SK-N-SH treated with all-trans-retinoic acid at 6 μM for 48 hours (cell line): Measurements from ENCODE around the gene RAP1GAP.

Source experiments
- ATAC-seq: fragments of 200-7000 bp; cut with Tn5 transposase; 3 replicates; pipeline ENCODE4 v1.9.1; 2020; ENCODE audit warnings: mild to moderate bottlenecking, moderate library complexity
- ARNTL ChIP-seq: fragments of 450-650 bp; formaldehyde crosslinking; IDR thresholded peaks from 2 replicates; pipeline ENCODE4 v1.5.0; 2020; ENCODE audit warnings: low read depth, mild to moderate bottlenecking, moderate library complexity, borderline replicate concordance
- BACH2 ChIP-seq: fragments of 250-450 bp; sonication (Bioruptor Pico); IDR thresholded peaks from 2 replicates; pipeline ENCODE4 v1.9.0; 2021; ENCODE audit warnings: mild to moderate bottlenecking, borderline replicate concordance
- CREB5 ChIP-seq: fragments of 250-450 bp; sonication (Bioruptor Pico); IDR thresholded peaks from 2 replicates; pipeline ENCODE4 v1.5.1; 2020; ENCODE audit warnings: low read depth, mild to moderate bottlenecking, moderate library complexity
- CSDC2 ChIP-seq: fragments of 250-450 bp; sonication (Bioruptor Pico); IDR thresholded peaks from 2 replicates; pipeline ENCODE4 v1.5.0; 2020; ENCODE audit warnings: mild to moderate bottlenecking, moderate library complexity
- ESRRG ChIP-seq: fragments of 250-450 bp; sonication (Bioruptor Pico); IDR thresholded peaks from 2 replicates; pipeline ENCODE4 v1.6.1; 2021; ENCODE audit warnings: mild to moderate bottlenecking
- GLIS3 ChIP-seq: fragments of 250-450 bp; sonication (Bioruptor Pico); IDR thresholded peaks from 2 replicates; pipeline ENCODE4 v1.5.0; 2020; ENCODE audit warnings: mild to moderate bottlenecking, moderate library complexity
- ISL1 ChIP-seq: fragments of 250-450 bp; sonication (Bioruptor Pico); IDR thresholded peaks from 2 replicates; pipeline ENCODE4 v2.1.2; 2022; ENCODE audit warnings: mild to moderate bottlenecking, moderate library complexity
- OSR1 ChIP-seq: fragments of 250-450 bp; sonication (Bioruptor Pico); IDR thresholded peaks from 2 replicates; pipeline ENCODE4 v1.8.0; 2022; ENCODE audit warnings: moderate library complexity, mild to moderate bottlenecking, inconsistent platforms
- PATZ1 ChIP-seq: fragments of 250-450 bp; sonication (Bioruptor Pico); IDR thresholded peaks from 2 replicates; pipeline ENCODE4 v1.8.0; 2020; ENCODE audit warnings: mild to moderate bottlenecking, moderate library complexity, borderline replicate concordance
- POU6F1 ChIP-seq: fragments of 250-450 bp; sonication (Bioruptor Pico); IDR thresholded peaks from 2 replicates; pipeline ENCODE4 v1.8.0; 2021; ENCODE audit warnings: low read depth, mild to moderate bottlenecking, moderate library complexity, borderline replicate concordance
- RARB ChIP-seq: fragments of 250-450 bp; sonication (Bioruptor Pico); IDR thresholded peaks from 2 replicates; pipeline ENCODE4 v1.8.0; 2021; ENCODE audit warnings: mild to moderate bottlenecking, moderate library complexity
- SNAI2 ChIP-seq: fragments of 250-450 bp; sonication (Bioruptor Pico); IDR thresholded peaks from 2 replicates; pipeline ENCODE4 v1.5.0; 2020; ENCODE audit warnings: mild to moderate bottlenecking, moderate library complexity
- TCF4 ChIP-seq: fragments of 250-450 bp; sonication (Bioruptor Pico); IDR thresholded peaks from 2 replicates; pipeline ENCODE4 v1.8.0; 2021; ENCODE audit warnings: mild to moderate bottlenecking, moderate library complexity, borderline replicate concordance
- TOX ChIP-seq: fragments of 250-450 bp; sonication (Bioruptor Pico); IDR thresholded peaks from 2 replicates; pipeline ENCODE4 v1.8.0; 2021; ENCODE audit warnings: mild to moderate bottlenecking, moderate library complexity, borderline replicate concordance
- ZC3H10 ChIP-seq: fragments of 250-450 bp; sonication (Bioruptor Pico); IDR thresholded peaks from 2 replicates; pipeline ENCODE4 v1.5.1; 2021; ENCODE audit warnings: mild to moderate bottlenecking, moderate library complexity
- ZFP3 ChIP-seq: fragments of 250-450 bp; sonication (Bioruptor Pico); IDR thresholded peaks from 2 replicates; pipeline ENCODE4 v1.5.0; 2020; ENCODE audit warnings: mild to moderate bottlenecking, moderate library complexity
- ZFP30 ChIP-seq: fragments of 450-650 bp; formaldehyde crosslinking; IDR thresholded peaks from 2 replicates; pipeline ENCODE4 v1.5.0; 2022; ENCODE audit warnings: mild to moderate bottlenecking, moderate library complexity
- ZNF565 ChIP-seq: fragments of 450-650 bp; formaldehyde crosslinking; conservative IDR thresholded peaks from 2 replicates; pipeline ENCODE4 v1.5.0; 2020; ENCODE audit warnings: low read depth, mild to moderate bottlenecking, moderate library complexity
- ZNF70 ChIP-seq: fragments of 450-650 bp; formaldehyde crosslinking; IDR thresholded peaks from 2 replicates; pipeline ENCODE4 v1.5.0; 2020; ENCODE audit warnings: mild to moderate bottlenecking, moderate library complexity
- ZNF8 ChIP-seq: fragments of 450-650 bp; formaldehyde crosslinking; IDR thresholded peaks from 2 replicates; pipeline ENCODE4 v1.5.0; 2020; ENCODE audit warnings: mild to moderate bottlenecking, moderate library complexity
- TF ChIP-seq, protein P1 (sequence below): fragments of 250-450 bp; sonication (Bioruptor Pico); IDR thresholded peaks from 2 replicates; pipeline ENCODE4 v1.5.1; 2021; ENCODE audit warnings: mild to moderate bottlenecking, moderate library complexity
- TF ChIP-seq, protein P2 (sequence below): fragments of 250-450 bp; sonication (Bioruptor Pico); IDR thresholded peaks from 2 replicates; pipeline ENCODE4 v1.5.0; 2020; ENCODE audit warnings: mild to moderate bottlenecking, moderate library complexity

RAP1GAP gene

DNA sequence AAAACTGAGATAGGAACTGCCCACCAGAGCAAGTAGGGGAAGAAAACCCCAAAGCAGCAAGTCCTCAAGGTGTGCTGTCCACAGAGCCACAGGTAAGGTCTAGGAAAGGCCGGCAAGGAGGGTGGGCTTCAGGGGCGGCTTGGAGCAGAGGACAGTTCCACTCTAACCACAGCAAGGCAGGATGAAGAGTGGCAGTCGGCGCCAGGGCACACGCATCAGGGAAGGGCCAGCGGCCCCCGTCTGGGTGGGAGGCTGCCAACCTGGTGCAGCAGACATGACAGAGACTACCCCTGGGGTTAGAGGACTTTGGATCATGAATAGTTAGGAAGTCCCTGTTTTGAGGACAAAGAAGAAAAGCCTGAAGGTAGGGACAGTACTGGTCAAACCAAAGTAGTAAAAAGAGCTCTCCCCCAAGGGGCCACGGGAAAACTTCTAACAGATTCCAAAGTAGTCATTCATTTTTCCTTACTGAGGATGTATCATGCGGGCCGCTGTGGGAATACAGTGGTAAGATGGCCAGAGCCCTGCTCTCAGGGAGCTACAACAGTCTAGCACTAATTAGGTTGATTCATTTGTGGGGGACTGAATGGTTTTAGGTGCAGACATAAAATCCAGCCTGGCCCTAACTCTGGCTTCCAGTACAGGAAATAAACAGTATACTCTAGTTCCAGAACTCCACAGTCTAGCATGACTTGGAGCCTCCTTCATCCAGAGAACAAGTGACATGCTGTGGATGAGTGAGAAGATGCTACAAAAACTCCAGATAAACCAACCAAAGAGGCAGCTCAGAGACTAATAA, 3.5 kb upstream of the RAP1GAP start:
- no peak for TF ChIP-seq ZFP3 (CRISPR knock-in tag)
- no peak for TF ChIP-seq TOX (CRISPR knock-in tag)
- no peak for TF ChIP-seq OSR1 (CRISPR knock-in tag)
- TF ChIP-seq GLIS3 (CRISPR knock-in tag), result no peak
- TF ChIP-seq, protein P1, sequence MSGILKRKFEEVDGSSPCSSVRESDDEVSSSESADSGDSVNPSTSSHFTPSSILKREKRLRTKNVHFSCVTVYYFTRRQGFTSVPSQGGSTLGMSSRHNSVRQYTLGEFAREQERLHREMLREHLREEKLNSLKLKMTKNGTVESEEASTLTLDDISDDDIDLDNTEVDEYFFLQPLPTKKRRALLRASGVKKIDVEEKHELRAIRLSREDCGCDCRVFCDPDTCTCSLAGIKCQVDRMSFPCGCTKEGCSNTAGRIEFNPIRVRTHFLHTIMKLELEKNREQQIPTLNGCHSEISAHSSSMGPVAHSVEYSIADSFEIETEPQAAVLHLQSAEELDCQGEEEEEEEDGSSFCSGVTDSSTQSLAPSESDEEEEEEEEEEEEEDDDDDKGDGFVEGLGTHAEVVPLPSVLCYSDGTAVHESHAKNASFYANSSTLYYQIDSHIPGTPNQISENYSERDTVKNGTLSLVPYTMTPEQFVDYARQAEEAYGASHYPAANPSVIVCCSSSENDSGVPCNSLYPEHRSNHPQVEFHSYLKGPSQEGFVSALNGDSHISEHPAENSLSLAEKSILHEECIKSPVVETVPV, result no peak
- TF ChIP-seq BACH2 (CRISPR knock-in tag), result no peak
- no peak for TF ChIP-seq TCF4 (CRISPR knock-in tag)
- ATAC-seq, result no peak; the same call in 1 of the 3 replicates

GRCh38 chr1:21671915-21672314, 2.8 kb upstream of the RAP1GAP start:
- no peak for ATAC-seq
- TF ChIP-seq OSR1 (CRISPR knock-in tag) (no peak), SNAI2 (CRISPR knock-in tag) (no peak), ZC3H10 (CRISPR knock-in tag) (no peak), ESRRG (CRISPR knock-in tag) (no peak), CREB5 (CRISPR knock-in tag) (no peak), ZFP3 (CRISPR knock-in tag) (no peak), TOX (CRISPR knock-in tag) (no peak), ZNF8 (CRISPR knock-in tag) (no peak), POU6F1 (CRISPR knock-in tag) (no peak), CSDC2 (CRISPR knock-in tag) (no peak), ARNTL (CRISPR knock-in tag) (no peak)

DNA sequence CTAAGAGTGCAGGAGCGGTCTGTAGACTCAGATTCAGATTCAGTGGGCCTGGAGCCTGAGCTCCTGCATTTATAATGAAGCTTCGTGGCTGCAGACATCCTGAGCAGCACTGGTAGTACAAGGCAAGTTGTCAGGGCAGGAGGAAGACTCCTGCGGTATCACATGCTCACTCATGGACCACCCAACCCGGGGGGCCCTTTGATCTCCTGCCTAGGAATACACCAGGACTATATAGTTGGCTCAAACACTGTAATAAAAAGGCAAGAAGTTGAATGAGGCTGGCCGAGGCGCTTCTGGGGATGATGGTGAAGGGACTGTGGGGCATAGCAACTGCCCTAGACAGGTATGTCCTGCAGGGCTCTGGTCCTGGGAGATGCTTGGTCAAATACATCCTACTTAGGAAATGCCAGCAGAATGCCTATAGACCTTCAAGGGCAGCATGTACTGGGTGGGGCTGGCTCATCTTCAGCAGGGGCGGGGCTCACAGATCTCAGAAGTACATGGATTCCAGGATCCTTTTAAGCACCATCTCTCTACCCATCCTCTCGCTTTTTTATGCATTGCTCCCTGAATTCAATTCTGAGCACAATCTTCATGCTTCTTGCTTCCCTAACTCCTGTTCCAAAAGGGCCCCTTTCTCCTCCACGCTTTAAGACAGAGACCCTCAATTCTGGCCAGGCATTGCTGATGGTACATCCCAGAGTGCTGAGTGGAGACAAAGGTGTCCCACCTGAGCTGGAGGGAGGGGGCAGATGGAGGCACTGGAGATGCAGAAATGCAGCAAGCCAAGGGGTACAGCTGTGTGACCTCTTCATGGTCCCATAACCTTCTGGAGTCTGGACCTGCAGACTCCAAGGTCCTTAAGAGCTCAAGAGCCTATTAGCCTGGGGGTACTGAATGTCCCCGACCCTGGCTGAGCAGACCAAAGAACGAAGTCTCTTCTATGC, 2.1 kb upstream of the RAP1GAP start:
- ATAC-seq, result no peak; the same call in 2 of the 3 replicates
- no peak for TF ChIP-seq RARB
- TF ChIP-seq ZFP3 (CRISPR knock-in tag), result no peak
- TF ChIP-seq PATZ1 (CRISPR knock-in tag), result no peak
- no peak for TF ChIP-seq ESRRG (CRISPR knock-in tag)
- TF ChIP-seq CSDC2 (CRISPR knock-in tag), result no peak
- no peak for TF ChIP-seq BACH2 (CRISPR knock-in tag)
- no peak for TF ChIP-seq CREB5 (CRISPR knock-in tag)
- TF ChIP-seq ZFP30 (CRISPR knock-in tag), result no peak
- TF ChIP-seq ISL1 (CRISPR knock-in tag), result no peak
- no peak for TF ChIP-seq OSR1 (CRISPR knock-in tag)
- TF ChIP-seq, protein P2, sequence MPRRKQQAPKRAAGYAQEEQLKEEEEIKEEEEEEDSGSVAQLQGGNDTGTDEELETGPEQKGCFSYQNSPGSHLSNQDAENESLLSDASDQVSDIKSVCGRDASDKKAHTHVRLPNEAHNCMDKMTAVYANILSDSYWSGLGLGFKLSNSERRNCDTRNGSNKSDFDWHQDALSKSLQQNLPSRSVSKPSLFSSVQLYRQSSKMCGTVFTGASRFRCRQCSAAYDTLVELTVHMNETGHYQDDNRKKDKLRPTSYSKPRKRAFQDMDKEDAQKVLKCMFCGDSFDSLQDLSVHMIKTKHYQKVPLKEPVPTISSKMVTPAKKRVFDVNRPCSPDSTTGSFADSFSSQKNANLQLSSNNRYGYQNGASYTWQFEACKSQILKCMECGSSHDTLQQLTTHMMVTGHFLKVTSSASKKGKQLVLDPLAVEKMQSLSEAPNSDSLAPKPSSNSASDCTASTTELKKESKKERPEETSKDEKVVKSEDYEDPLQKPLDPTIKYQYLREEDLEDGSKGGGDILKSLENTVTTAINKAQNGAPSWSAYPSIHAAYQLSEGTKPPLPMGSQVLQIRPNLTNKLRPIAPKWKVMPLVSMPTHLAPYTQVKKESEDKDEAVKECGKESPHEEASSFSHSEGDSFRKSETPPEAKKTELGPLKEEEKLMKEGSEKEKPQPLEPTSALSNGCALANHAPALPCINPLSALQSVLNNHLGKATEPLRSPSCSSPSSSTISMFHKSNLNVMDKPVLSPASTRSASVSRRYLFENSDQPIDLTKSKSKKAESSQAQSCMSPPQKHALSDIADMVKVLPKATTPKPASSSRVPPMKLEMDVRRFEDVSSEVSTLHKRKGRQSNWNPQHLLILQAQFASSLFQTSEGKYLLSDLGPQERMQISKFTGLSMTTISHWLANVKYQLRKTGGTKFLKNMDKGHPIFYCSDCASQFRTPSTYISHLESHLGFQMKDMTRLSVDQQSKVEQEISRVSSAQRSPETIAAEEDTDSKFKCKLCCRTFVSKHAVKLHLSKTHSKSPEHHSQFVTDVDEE (CRISPR knock-in tag), result no peak
- TF ChIP-seq SNAI2 (CRISPR knock-in tag), result no peak
- TF ChIP-seq ZNF70, result no peak
- TF ChIP-seq ZNF565 (CRISPR knock-in tag), result no peak
- no peak for TF ChIP-seq ARNTL (CRISPR knock-in tag)
- no peak for TF ChIP-seq POU6F1 (CRISPR knock-in tag)
- TF ChIP-seq TOX (CRISPR knock-in tag), result no peak
- TF ChIP-seq GLIS3 (CRISPR knock-in tag), result no peak
- TF ChIP-seq ZNF8 (CRISPR knock-in tag), result no peak
